GM23338 (cell line): ENCODE results near the gene NLGN3. TPM values are rescaled to one million over a fixed set of nuclear protein-coding genes. Genes with fewer than 3 reads are reported as not detected.

ENCODE experiments used
- ATAC-seq: fragments of 200-7000 bp; cut with Tn5 transposase; 3 replicates; pipeline ENCODE4 v1.9.1; 2020
- DNase-seq: peaks from one replicate; pipeline ENCODE4 v3.0.0-alpha.2; 2015; ENCODE audit warnings: low spot score
- H2AFZ ChIP-seq: fragments of 200-600 bp; sonication (generic); 2 replicates; pipeline ENCODE4 v1.8.0; 2016; ENCODE audit warnings: antibody characterized with exemption, mild to moderate bottlenecking, moderate library complexity
- H3F3A ChIP-seq: fragments of 200-600 bp; sonication (generic); replicated peaks from 2 replicates; pipeline ENCODE4 v1.8.0; 2017; ENCODE audit warnings: antibody characterized with exemption, mixed run types, low read depth
- H3K27ac ChIP-seq: fragments of 200-600 bp; sonication (generic); 2 replicates; pipeline ENCODE4 v1.6.1; 2016; ENCODE audit warnings: low read depth
- H3K27me3 ChIP-seq: fragments of 200-600 bp; sonication (generic); 2 replicates; pipeline ENCODE4 v1.8.0; 2016; ENCODE audit warnings: mild to moderate bottlenecking, mixed run types, moderate library complexity; ENCODE audit not compliant: insufficient read depth
- H3K36me3 ChIP-seq: fragments of 200-600 bp; sonication (generic); 2 replicates; pipeline ENCODE4 v1.8.0; 2016; ENCODE audit warnings: mild to moderate bottlenecking; ENCODE audit not compliant: insufficient read depth
- H3K4me1 ChIP-seq: fragments of 200-600 bp; sonication (generic); 2 replicates; pipeline ENCODE4 v1.8.0; 2016; ENCODE audit warnings: mild to moderate bottlenecking, moderate library complexity; ENCODE audit not compliant: insufficient read depth
- H3K4me2 ChIP-seq: fragments of 200-600 bp; sonication (generic); 2 replicates; pipeline ENCODE4 v1.7.1; 2017; ENCODE audit warnings: mixed run types
- H3K4me3 ChIP-seq: fragments of 200-600 bp; sonication (generic); 2 replicates; pipeline ENCODE4 v1.6.1; 2016; ENCODE audit warnings: mixed run types
- H3K79me2 ChIP-seq: fragments of 200-600 bp; sonication (generic); replicated peaks from 2 replicates; pipeline ENCODE4 v1.8.0; 2017; ENCODE audit warnings: mild to moderate bottlenecking; ENCODE audit not compliant: insufficient read depth
- H3K9me2 ChIP-seq: fragments of 200-600 bp; sonication (generic); 2 replicates; pipeline ENCODE4 v1.8.0; 2017; ENCODE audit not compliant: insufficient read depth
- H4K20me1 ChIP-seq: fragments of 200-600 bp; sonication (generic); replicated peaks from 2 replicates; pipeline ENCODE4 v1.8.0; 2017; ENCODE audit warnings: mild to moderate bottlenecking; ENCODE audit not compliant: insufficient read depth
- H3K27ac Mint-ChIP-seq: 2 replicates; pipeline ENCODE4 v1.8.0; 2020; ENCODE audit warnings: inconsistent platforms, mild to moderate bottlenecking, moderate library complexity, mixed read lengths
- H3K27me3 Mint-ChIP-seq: 3 replicates; pipeline ENCODE4 v1.8.0; 2022; ENCODE audit warnings: low read depth, mild to moderate bottlenecking, moderate library complexity, mixed read lengths, inconsistent platforms; ENCODE audit not compliant: insufficient read depth, poor library complexity
- H3K36me3 Mint-ChIP-seq: 3 replicates; pipeline ENCODE4 v1.8.0; 2021; ENCODE audit warnings: low read depth, mild to moderate bottlenecking, inconsistent platforms, moderate library complexity, mixed read lengths
- H3K4me1 Mint-ChIP-seq: 3 replicates; pipeline ENCODE4 v1.8.0; 2020; ENCODE audit warnings: mild to moderate bottlenecking, inconsistent platforms, mixed read lengths
- H3K4me3 Mint-ChIP-seq: 3 replicates; pipeline ENCODE4 v1.8.0; 2021; ENCODE audit warnings: moderate library complexity, mild to moderate bottlenecking, inconsistent platforms, mixed read lengths
- H3K9me3 Mint-ChIP-seq: 3 replicates; pipeline ENCODE4 v1.8.0; 2020; ENCODE audit warnings: moderate library complexity, mild to moderate bottlenecking, inconsistent platforms, mixed read lengths
- NANOG ChIP-seq: IDR thresholded peaks from 2 replicates; pipeline ENCODE4 v1.6.1; 2016; ENCODE audit warnings: antibody characterized with exemption, borderline replicate concordance
- ZNF114 ChIP-seq: fragments of 250-450 bp; sonication (Bioruptor Pico); IDR thresholded peaks from 2 replicates; pipeline ENCODE4 v1.5.0; 2020; ENCODE audit warnings: mild to moderate bottlenecking, moderate library complexity
- ZNF331 ChIP-seq: fragments of 250-450 bp; sonication (Bioruptor Pico); IDR thresholded peaks from 2 replicates; pipeline ENCODE4 v1.5.0; 2020; ENCODE audit warnings: low read depth, mild to moderate bottlenecking, moderate library complexity
- polyA plus RNA-seq: library from polyadenylated mRNA; unstranded; fragments of >200 nt; fragmentation: Nextera tagmentation; extraction: Ambion mirVana; gene quantifications from 2 replicates; pipeline ENCODE4 v1.2.1, GENCODE V29; 2016
- total RNA-seq: library from RNA; depleted of rRNA; stranded (reverse); fragments of >200 nt; shearing (Covaris generic); gene quantifications from 2 replicates; pipeline ENCODE4 v1.2.3, GENCODE V29; 2014
- TF ChIP-seq, protein P1 (sequence below): IDR thresholded peaks from 2 replicates; pipeline ENCODE4 v1.6.1; 2016; ENCODE audit warnings: antibody characterized with exemption
- TF ChIP-seq, protein P2 (sequence below): fragments of 250-450 bp; sonication (Bioruptor Pico); IDR thresholded peaks from 2 replicates; pipeline ENCODE4 v1.5.0; 2020; ENCODE audit warnings: mild to moderate bottlenecking, moderate library complexity
- TF ChIP-seq, protein P3 (sequence below): IDR thresholded peaks from one replicate; pipeline ENCODE4 v1.6.1; 2018; ENCODE audit warnings: antibody characterized with exemption; ENCODE audit not compliant: unreplicated experiment

Gene NLGN3
- total and polyA plus RNA-seq, 2 experiments from 2014 or later: 4.5 to 17.2 TPM

- TF ChIP-seq, protein P1, sequence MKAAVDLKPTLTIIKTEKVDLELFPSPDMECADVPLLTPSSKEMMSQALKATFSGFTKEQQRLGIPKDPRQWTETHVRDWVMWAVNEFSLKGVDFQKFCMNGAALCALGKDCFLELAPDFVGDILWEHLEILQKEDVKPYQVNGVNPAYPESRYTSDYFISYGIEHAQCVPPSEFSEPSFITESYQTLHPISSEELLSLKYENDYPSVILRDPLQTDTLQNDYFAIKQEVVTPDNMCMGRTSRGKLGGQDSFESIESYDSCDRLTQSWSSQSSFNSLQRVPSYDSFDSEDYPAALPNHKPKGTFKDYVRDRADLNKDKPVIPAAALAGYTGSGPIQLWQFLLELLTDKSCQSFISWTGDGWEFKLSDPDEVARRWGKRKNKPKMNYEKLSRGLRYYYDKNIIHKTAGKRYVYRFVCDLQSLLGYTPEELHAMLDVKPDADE: no peak
- no peak for TF ChIP-seq ZNF331 (CRISPR knock-in tag)
- TF ChIP-seq, protein P2, sequence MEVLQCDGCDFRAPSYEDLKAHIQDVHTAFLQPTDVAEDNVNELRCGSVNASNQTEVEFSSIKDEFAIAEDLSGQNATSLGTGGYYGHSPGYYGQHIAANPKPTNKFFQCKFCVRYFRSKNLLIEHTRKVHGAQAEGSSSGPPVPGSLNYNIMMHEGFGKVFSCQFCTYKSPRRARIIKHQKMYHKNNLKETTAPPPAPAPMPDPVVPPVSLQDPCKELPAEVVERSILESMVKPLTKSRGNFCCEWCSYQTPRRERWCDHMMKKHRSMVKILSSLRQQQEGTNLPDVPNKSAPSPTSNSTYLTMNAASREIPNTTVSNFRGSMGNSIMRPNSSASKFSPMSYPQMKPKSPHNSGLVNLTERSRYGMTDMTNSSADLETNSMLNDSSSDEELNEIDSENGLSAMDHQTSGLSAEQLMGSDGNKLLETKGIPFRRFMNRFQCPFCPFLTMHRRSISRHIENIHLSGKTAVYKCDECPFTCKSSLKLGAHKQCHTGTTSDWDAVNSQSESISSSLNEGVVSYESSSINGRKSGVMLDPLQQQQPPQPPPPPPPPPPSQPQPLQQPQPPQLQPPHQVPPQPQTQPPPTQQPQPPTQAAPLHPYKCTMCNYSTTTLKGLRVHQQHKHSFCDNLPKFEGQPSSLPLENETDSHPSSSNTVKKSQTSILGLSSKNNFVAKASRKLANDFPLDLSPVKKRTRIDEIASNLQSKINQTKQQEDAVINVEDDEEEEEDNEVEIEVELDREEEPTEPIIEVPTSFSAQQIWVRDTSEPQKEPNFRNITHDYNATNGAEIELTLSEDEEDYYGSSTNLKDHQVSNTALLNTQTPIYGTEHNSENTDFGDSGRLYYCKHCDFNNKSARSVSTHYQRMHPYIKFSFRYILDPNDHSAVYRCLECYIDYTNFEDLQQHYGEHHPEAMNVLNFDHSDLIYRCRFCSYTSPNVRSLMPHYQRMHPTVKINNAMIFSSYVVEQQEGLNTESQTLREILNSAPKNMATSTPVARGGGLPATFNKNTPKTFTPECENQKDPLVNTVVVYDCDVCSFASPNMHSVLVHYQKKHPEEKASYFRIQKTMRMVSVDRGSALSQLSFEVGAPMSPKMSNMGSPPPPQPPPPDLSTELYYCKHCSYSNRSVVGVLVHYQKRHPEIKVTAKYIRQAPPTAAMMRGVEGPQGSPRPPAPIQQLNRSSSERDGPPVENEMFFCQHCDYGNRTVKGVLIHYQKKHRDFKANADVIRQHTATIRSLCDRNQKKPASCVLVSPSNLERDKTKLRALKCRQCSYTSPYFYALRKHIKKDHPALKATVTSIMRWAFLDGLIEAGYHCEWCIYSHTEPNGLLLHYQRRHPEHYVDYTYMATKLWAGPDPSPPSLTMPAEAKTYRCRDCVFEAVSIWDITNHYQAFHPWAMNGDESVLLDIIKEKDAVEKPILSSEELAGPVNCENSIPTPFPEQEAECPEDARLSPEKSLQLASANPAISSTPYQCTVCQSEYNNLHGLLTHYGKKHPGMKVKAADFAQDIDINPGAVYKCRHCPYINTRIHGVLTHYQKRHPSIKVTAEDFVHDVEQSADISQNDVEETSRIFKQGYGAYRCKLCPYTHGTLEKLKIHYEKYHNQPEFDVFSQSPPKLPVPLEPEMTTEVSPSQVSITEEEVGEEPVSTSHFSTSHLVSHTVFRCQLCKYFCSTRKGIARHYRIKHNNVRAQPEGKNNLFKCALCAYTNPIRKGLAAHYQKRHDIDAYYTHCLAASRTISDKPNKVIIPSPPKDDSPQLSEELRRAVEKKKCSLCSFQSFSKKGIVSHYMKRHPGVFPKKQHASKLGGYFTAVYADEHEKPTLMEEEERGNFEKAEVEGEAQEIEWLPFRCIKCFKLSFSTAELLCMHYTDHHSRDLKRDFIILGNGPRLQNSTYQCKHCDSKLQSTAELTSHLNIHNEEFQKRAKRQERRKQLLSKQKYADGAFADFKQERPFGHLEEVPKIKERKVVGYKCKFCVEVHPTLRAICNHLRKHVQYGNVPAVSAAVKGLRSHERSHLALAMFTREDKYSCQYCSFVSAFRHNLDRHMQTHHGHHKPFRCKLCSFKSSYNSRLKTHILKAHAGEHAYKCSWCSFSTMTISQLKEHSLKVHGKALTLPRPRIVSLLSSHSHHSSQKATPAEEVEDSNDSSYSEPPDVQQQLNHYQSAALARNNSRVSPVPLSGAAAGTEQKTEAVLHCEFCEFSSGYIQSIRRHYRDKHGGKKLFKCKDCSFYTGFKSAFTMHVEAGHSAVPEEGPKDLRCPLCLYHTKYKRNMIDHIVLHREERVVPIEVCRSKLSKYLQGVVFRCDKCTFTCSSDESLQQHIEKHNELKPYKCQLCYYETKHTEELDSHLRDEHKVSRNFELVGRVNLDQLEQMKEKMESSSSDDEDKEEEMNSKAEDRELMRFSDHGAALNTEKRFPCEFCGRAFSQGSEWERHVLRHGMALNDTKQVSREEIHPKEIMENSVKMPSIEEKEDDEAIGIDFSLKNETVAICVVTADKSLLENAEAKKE: no peak
These were observed 54.8 kb downstream of the NLGN3 start (continued) for GRCh38 chrX:71199252-71200008.

GRCh38 chrX:71210816-71211215 lies 66.2 kb downstream of the NLGN3 start:
- Histone ChIP-seq H3K27ac (no peak overlapping the region), H2AFZ (no peak overlapping the region), H3K36me3 (no peaks in the 10 kb centered on the region), H3K4me3 (no peak overlapping the region), H3K9me2 (no peaks in the 10 kb centered on the region), H3F3A (no peaks in the 10 kb centered on the region), H3K27me3 (no peaks in the 10 kb centered on the region), H3K4me2 (no peak overlapping the region), H3K79me2 (no peaks in the 10 kb centered on the region), H4K20me1 (no peaks in the 10 kb centered on the region), H3K4me1 (no peaks in the 10 kb centered on the region)
- no peak for DNase-seq
- no peak overlapping the region for H3K27ac Mint-ChIP-seq
- no peaks in the 10 kb centered on the region; the same call in 2 of the 3 replicates for H3K9me3 Mint-ChIP-seq
- ATAC-seq: no peak
- no peaks in the 10 kb centered on the region for H3K36me3 Mint-ChIP-seq
- H3K4me3 Mint-ChIP-seq: no peak overlapping the region
- peaks cover 1% of the 10 kb centered on the region for H3K27me3 Mint-ChIP-seq
- peaks cover 15% of the 10 kb centered on the region for H3K4me1 Mint-ChIP-seq
- TF ChIP-seq NANOG (no peak), ZNF114 (CRISPR knock-in tag) (no peak)
- TF ChIP-seq, protein P3, sequence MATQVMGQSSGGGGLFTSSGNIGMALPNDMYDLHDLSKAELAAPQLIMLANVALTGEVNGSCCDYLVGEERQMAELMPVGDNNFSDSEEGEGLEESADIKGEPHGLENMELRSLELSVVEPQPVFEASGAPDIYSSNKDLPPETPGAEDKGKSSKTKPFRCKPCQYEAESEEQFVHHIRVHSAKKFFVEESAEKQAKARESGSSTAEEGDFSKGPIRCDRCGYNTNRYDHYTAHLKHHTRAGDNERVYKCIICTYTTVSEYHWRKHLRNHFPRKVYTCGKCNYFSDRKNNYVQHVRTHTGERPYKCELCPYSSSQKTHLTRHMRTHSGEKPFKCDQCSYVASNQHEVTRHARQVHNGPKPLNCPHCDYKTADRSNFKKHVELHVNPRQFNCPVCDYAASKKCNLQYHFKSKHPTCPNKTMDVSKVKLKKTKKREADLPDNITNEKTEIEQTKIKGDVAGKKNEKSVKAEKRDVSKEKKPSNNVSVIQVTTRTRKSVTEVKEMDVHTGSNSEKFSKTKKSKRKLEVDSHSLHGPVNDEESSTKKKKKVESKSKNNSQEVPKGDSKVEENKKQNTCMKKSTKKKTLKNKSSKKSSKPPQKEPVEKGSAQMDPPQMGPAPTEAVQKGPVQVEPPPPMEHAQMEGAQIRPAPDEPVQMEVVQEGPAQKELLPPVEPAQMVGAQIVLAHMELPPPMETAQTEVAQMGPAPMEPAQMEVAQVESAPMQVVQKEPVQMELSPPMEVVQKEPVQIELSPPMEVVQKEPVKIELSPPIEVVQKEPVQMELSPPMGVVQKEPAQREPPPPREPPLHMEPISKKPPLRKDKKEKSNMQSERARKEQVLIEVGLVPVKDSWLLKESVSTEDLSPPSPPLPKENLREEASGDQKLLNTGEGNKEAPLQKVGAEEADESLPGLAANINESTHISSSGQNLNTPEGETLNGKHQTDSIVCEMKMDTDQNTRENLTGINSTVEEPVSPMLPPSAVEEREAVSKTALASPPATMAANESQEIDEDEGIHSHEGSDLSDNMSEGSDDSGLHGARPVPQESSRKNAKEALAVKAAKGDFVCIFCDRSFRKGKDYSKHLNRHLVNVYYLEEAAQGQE: no peak
